KMS-11 (cell line): ENCODE data around the gene UCK2.

Experiments
- H2AFZ ChIP-seq: fragments of 200-600 bp; sonication (generic); 2 replicates; pipeline ENCODE4 v1.6.1; 2016; ENCODE audit warnings: antibody characterized with exemption, mixed run types, low read depth
- H3K27ac ChIP-seq: fragments of 200-600 bp; sonication (generic); 2 replicates; pipeline ENCODE4 v1.6.1; 2016; ENCODE audit warnings: mild to moderate bottlenecking, mixed run types
- H3K27me3 ChIP-seq: fragments of 200-600 bp; sonication (generic); 2 replicates; pipeline ENCODE4 v1.6.1; 2017; ENCODE audit warnings: mild to moderate bottlenecking, low read depth, mixed run types, moderate library complexity; ENCODE audit not compliant: insufficient read depth
- H3K36me3 ChIP-seq: fragments of 200-600 bp; sonication (generic); 2 replicates; pipeline ENCODE4 v1.6.1; 2017; ENCODE audit warnings: mild to moderate bottlenecking, mixed run types; ENCODE audit not compliant: insufficient read depth
- H3K4me1 ChIP-seq: fragments of 200-600 bp; sonication (generic); 2 replicates; pipeline ENCODE4 v1.6.1; 2016; ENCODE audit warnings: mild to moderate bottlenecking, low read depth, mixed run types; ENCODE audit not compliant: poor library complexity, severe bottlenecking
- H3K4me2 ChIP-seq: fragments of 200-600 bp; sonication (generic); 2 replicates; pipeline ENCODE4 v1.7.0; 2016; ENCODE audit warnings: mild to moderate bottlenecking, mixed run types
- H3K4me3 ChIP-seq: fragments of 200-600 bp; sonication (generic); IDR thresholded peaks from 2 replicates; pipeline ENCODE4 v1.6.1; 2017; ENCODE audit warnings: low read depth, low read length, mixed read lengths; ENCODE audit not compliant: insufficient read depth
- H3K79me2 ChIP-seq: fragments of 200-600 bp; sonication (generic); 2 replicates; pipeline ENCODE4 v1.6.1; 2016; ENCODE audit warnings: low read depth, mixed run types; ENCODE audit not compliant: insufficient read depth
- H3K9ac ChIP-seq: fragments of 200-600 bp; sonication (generic); 2 replicates; pipeline ENCODE4 v1.6.1; 2016; ENCODE audit warnings: mild to moderate bottlenecking, mixed run types
- H4K20me1 ChIP-seq: fragments of 200-600 bp; sonication (generic); 2 replicates; pipeline ENCODE4 v1.6.1; 2016; ENCODE audit warnings: mild to moderate bottlenecking, mixed run types; ENCODE audit not compliant: insufficient read depth
- TF ChIP-seq, protein P1 (sequence below): fragments of 200-600 bp; sonication (generic); conservative IDR thresholded peaks from 2 replicates; pipeline ENCODE4 v1.6.1; 2017; ENCODE audit warnings: low read depth, mild to moderate bottlenecking, antibody characterized with exemption, low read length, moderate library complexity, mixed read lengths

The UCK2 gene

DNA sequence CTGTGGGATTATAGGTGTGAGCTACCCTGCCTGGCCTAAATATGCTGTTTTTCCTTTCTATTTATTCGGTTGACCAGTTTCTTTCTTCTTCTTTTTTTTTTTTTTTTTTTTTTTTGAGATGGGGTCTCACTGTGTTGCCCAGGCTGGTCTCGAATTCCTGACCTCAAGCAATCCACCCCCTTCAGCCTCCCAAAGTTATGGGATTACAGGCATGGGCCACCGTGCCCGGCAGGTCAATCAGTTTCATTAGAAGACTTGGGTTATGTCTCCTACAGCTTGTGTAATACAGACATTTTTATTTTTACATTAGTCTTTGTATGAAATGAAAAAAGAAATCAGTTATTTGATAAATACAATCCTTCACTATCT, 61.1 kb downstream of the UCK2 start:
- Histone ChIP-seq H3K36me3 (peaks cover 5% of the 10 kb centered on the region; the same call in 1 of the 2 replicates), H3K9ac (no peak overlapping the region), H3K27ac (no peak overlapping the region), H2AFZ (no peak overlapping the region), H4K20me1 (peaks cover 53% of the 10 kb centered on the region), H3K4me2 (no peak overlapping the region), H3K4me1 (peaks cover 38% of the 10 kb centered on the region), H3K27me3 (no peaks in the 10 kb centered on the region), H3K79me2 (peaks cover 88% of the 10 kb centered on the region), H3K4me3 (no peak overlapping the region)
- TF ChIP-seq, protein P1, sequence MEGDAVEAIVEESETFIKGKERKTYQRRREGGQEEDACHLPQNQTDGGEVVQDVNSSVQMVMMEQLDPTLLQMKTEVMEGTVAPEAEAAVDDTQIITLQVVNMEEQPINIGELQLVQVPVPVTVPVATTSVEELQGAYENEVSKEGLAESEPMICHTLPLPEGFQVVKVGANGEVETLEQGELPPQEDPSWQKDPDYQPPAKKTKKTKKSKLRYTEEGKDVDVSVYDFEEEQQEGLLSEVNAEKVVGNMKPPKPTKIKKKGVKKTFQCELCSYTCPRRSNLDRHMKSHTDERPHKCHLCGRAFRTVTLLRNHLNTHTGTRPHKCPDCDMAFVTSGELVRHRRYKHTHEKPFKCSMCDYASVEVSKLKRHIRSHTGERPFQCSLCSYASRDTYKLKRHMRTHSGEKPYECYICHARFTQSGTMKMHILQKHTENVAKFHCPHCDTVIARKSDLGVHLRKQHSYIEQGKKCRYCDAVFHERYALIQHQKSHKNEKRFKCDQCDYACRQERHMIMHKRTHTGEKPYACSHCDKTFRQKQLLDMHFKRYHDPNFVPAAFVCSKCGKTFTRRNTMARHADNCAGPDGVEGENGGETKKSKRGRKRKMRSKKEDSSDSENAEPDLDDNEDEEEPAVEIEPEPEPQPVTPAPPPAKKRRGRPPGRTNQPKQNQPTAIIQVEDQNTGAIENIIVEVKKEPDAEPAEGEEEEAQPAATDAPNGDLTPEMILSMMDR, result no peak

DNA sequence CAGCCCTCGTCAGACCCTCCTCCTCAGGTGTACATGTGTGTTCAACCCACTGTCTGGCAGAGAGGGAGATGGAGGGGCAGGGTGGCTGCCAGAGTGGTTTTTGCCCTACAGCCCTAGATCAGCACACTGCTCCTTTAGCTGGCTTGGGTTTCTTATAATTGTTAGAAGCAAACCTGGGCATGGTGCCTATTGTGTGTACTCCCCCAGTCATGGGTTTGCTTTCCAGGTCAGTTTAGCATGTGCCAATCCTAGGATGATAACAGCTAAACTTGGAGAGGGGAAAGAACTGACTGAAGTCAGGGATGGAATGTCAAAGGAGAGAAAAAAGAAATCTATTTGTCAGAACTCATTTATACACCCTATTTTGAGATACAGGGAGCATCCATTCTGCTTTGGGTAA, 63.3 kb downstream of the UCK2 start:
- Histone ChIP-seq H3K4me3 (no peak overlapping the region), H3K4me1 (peaks cover 23% of the 10 kb centered on the region), H3K4me2 (no peak overlapping the region), H4K20me1 (peaks cover 32% of the 10 kb centered on the region), H2AFZ (no peak overlapping the region), H3K36me3 (peaks cover 5% of the 10 kb centered on the region; the same call in 1 of the 2 replicates), H3K27ac (no peak overlapping the region), H3K9ac (no peak overlapping the region), H3K79me2 (peaks cover 66% of the 10 kb centered on the region), H3K27me3 (no peaks in the 10 kb centered on the region)
- TF ChIP-seq, protein P1, result no peak

DNA sequence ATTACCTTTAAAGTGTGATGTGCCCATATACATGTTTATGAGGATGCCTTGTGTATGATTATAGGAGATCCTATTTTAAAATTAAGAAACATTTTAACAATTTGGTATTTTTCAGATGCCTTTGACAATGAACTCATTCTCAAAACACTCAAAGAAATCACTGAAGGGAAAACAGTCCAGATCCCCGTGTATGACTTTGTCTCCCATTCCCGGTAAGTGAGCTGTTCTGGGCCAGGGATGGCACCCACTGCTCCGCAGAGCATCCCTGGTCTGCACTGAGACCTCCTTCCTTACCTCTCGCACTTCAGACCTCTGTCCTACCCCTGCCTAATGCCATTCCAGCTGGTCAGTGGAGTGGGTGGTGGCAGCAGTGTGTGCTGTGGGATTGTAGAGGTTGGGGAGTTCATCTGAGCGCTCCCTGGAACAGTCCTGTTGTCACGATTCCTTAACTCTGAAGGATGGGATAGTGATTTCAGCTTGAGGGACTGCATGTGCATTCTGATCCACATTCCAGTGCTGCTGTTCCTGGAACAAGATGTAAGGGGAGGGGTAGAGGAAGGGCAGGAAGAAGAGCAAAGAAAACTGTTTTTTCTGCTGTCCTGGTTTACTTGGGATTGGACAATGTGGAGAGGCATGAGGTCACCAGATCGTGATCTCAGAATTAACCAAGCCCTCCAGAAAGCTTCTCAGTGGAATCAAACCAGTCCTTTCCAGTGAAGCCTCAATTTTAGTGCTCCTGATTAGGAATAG, 63.9 kb downstream of the UCK2 start:
- H2AFZ ChIP-seq, result no peak overlapping the region
- H3K27me3 ChIP-seq, result no peaks in the 10 kb centered on the region
- TF ChIP-seq, protein P1, result no peak
- no peak overlapping the region for H3K4me2 ChIP-seq
- peaks cover 5% of the 10 kb centered on the region; the same call in 1 of the 2 replicates for H3K36me3 ChIP-seq
- no peak overlapping the region for H3K9ac ChIP-seq
- peaks cover 26% of the 10 kb centered on the region for H4K20me1 ChIP-seq
- H3K27ac ChIP-seq, result no peak overlapping the region
- peaks cover 60% of the 10 kb centered on the region for H3K79me2 ChIP-seq
- H3K4me1 ChIP-seq, result peaks cover 17% of the 10 kb centered on the region
- no peak overlapping the region for H3K4me3 ChIP-seq

DNA sequence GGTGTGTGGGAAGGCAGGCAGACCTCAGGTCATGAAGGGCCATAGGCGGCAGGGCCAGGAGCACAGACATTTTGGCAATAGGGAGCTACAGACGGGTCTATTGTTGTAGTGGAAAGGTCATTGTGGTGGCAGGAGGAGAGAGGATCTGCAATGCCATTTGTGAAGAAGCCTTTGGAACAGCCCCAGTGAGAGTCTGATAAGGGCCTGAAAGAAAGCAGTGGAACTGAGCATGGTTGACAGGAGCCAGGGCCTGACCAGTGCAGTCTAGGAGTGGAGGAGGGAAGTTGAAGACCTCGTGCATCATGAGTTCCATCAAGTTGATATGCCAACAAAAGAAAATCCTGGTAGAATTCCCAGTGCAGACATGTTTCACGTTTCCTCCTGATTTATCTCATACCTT, 65.5 kb downstream of the UCK2 start:
- Histone ChIP-seq H2AFZ (no peak overlapping the region), H3K36me3 (peaks cover 5% of the 10 kb centered on the region; the same call in 1 of the 2 replicates), H3K79me2 (peaks cover 44% of the 10 kb centered on the region), H4K20me1 (peaks cover 17% of the 10 kb centered on the region), H3K4me1 (peaks cover under 1% of the 10 kb centered on the region), H3K4me3 (no peak overlapping the region), H3K27ac (no peak overlapping the region), H3K9ac (no peak overlapping the region), H3K4me2 (no peak overlapping the region), H3K27me3 (no peaks in the 10 kb centered on the region)
- TF ChIP-seq, protein P1, result no peak
